B cell (primary cell): ENCODE results near the gene DIPK1B. TPM values are rescaled to one million over a fixed set of nuclear protein-coding genes. Genes with fewer than 3 reads are reported as not detected.

Experiments
- ATAC-seq: fragments of 200-7000 bp; cut with Tn5 transposase; one replicate; pipeline ENCODE4 v1.10.0; 2021; ENCODE audit warnings: low read depth, mild to moderate bottlenecking, moderate number of reproducible peaks, moderate library complexity
- CTCF ChIA-PET: fragments of 350-600 bp; sonication (Branson Sonifier 250); formaldehyde crosslinking; loops from one replicate; lab custom pipeline; 2021; ENCODE audit warnings: antibody characterized with exemption, inconsistent platforms; lab: Charles Lee
- POLR2A ChIA-PET: fragments of 350-600 bp; sonication (Branson Sonifier 250); formaldehyde crosslinking; loops from one replicate; lab custom pipeline; 2021; ENCODE audit warnings: antibody characterized with exemption; lab: Charles Lee
- DNase-seq: peaks from one replicate; pipeline ENCODE4 v3.0.0; 2013
- H2AFZ ChIP-seq: 2 replicates; pipeline ENCODE4 v1.6.1; 2012; ENCODE audit warnings: mild to moderate bottlenecking, low read depth, low read length; ENCODE audit not compliant: insufficient read depth, poor library complexity, severe bottlenecking
- H3K27ac ChIP-seq, 2 donors: 1 replicate in 1 of 2; 2 replicates in 1 of 2; pipeline ENCODE4 v1.5.1; 2012 to 2013; ENCODE audit warnings: low read length in 2 of 2, mild to moderate bottlenecking in 2 of 2, moderate library complexity in 1 of 2
- H3K27me3 ChIP-seq, 4 experiments: fragments of 200-600 bp in 1 of 4; sonication (generic) in 1 of 4; replicated peaks in 1 of 4; 1 replicate in 2 of 4; 2 replicates in 2 of 4; pipeline versions ENCODE4 v1.6.1 to v1.7.0; 2013 to 2016; ENCODE audit warnings: low read length in 3 of 4, mild to moderate bottlenecking in 2 of 4, mixed read lengths in 1 of 4, moderate library complexity in 1 of 4; ENCODE audit not compliant: insufficient read depth in 4 of 4, control insufficient read depth in 3 of 4; ENCODE audit errors: control extremely low read depth in 1 of 4
- H3K36me3 ChIP-seq, 2 experiments: replicated peaks in 1 of 2; 1 replicate in 1 of 2; 2 replicates in 1 of 2; pipeline versions ENCODE4 v1.6.1 to v1.7.1; 2013; ENCODE audit warnings: low read length in 1 of 2; ENCODE audit not compliant: insufficient read depth in 2 of 2, control insufficient read depth in 1 of 2; ENCODE audit errors: control extremely low read depth in 1 of 2, extremely low read depth in 1 of 2
- H3K4me1 ChIP-seq, 2 donors: fragments of 200-600 bp in 1 of 2; sonication (generic) in 1 of 2; 1 replicate in 1 of 2; 2 replicates in 1 of 2; pipeline versions ENCODE4 v1.5.1 to v1.6.1; 2013 to 2017; ENCODE audit warnings: low read length in 2 of 2; ENCODE audit not compliant: control insufficient read depth in 2 of 2, insufficient read depth in 2 of 2
- H3K4me2 ChIP-seq: replicated peaks from 2 replicates; pipeline ENCODE3; 2012; ENCODE audit warnings: mild to moderate bottlenecking, low read depth, low read length; ENCODE audit not compliant: poor library complexity, severe bottlenecking
- H3K4me3 ChIP-seq, 5 experiments: fragments of 200-600 bp in 1 of 5; sonication (generic) in 1 of 5; 1 replicate in 3 of 5; 2 replicates in 2 of 5; pipeline versions ENCODE4 v1.5.1 to v1.7.0; 2011 to 2016; ENCODE audit warnings: low read length in 4 of 5, mild to moderate bottlenecking in 4 of 5, low read depth in 2 of 5, control low read depth in 1 of 5, moderate library complexity in 1 of 5; ENCODE audit not compliant: insufficient read depth in 1 of 5; ENCODE audit errors: control extremely low read depth in 1 of 5, extremely low read depth in 1 of 5
- H3K79me2 ChIP-seq: fragments of 200-600 bp; sonication (generic); one replicate; pipeline ENCODE4 v1.6.0; 2016; ENCODE audit warnings: low read length; ENCODE audit not compliant: control insufficient read depth, insufficient read depth
- H3K9ac ChIP-seq: fragments of 200-600 bp; sonication (generic); 2 replicates; pipeline ENCODE4 v1.6.1; 2017; ENCODE audit warnings: mild to moderate bottlenecking, low read length, moderate library complexity
- H3K9me3 ChIP-seq, 3 donors: one replicate each; pipeline versions ENCODE4 v1.6.1 to v1.7.1; 2013; ENCODE audit warnings: low read length in 2 of 3; ENCODE audit not compliant: control insufficient read depth in 2 of 3, insufficient read depth in 1 of 3; ENCODE audit errors: control extremely low read depth in 1 of 3
- H4K20me1 ChIP-seq: 2 replicates; pipeline ENCODE4 v1.6.0; 2012; ENCODE audit warnings: mild to moderate bottlenecking, low read length; ENCODE audit not compliant: insufficient read depth, control insufficient read depth, poor library complexity, severe bottlenecking
- H3K27ac Mint-ChIP-seq: one replicate; pipeline ENCODE4 v1.8.0; 2021; ENCODE audit warnings: mixed read lengths
- H3K27me3 Mint-ChIP-seq: one replicate; pipeline ENCODE4 v1.8.0; 2021; ENCODE audit warnings: mixed read lengths
- H3K4me1 Mint-ChIP-seq: one replicate; pipeline ENCODE4 v1.8.0; 2021; ENCODE audit warnings: mixed read lengths
- H3K4me3 Mint-ChIP-seq: one replicate; pipeline ENCODE4 v1.8.0; 2021; ENCODE audit warnings: mixed read lengths
- H3K9me3 Mint-ChIP-seq: one replicate; pipeline ENCODE4 v1.8.0; 2022; ENCODE audit warnings: mixed read lengths; ENCODE audit not compliant: insufficient read depth
- CTCF ChIP-seq: fragments of 200-600 bp; IDR thresholded peaks from one replicate; pipeline ENCODE4 v1.8.0; 2022; ENCODE audit warnings: antibody characterized with exemption, mild to moderate bottlenecking
- EZH2 ChIP-seq: IDR thresholded peaks from 2 replicates; pipeline ENCODE4 v1.6.1; 2012; ENCODE audit warnings: borderline replicate concordance, low read depth, mild to moderate bottlenecking, moderate library complexity, low read length; ENCODE audit not compliant: insufficient read depth, poor library complexity, severe bottlenecking
- WGBS: methylation state at CpG from one replicate; pipeline ENCODE4 v1.1.5; 2013; ENCODE audit warnings: missing lambda C conversion rate; ENCODE audit not compliant: insufficient coverage; 5-methylcytosine and 5-hydroxymethylcytosine counted together
- intact Hi-C: fragments of 100-400 bp; cut with micrococcal nuclease; formaldehyde crosslinking; loops from one replicate; pipeline ENCODE4 v1.10.0; 2022
- polyA plus RNA-seq: library from polyadenylated mRNA; depleted of rRNA; stranded (reverse); fragments of >200 nt; gene quantifications from 2 replicates; pipeline ENCODE4 v1.2.3, GENCODE V29; 2012
- total RNA-seq, 2 donors: library from RNA; stranded (reverse); fragments of 120-200 nt in 1 of 2; gene quantifications; 1 replicate in 1 of 2; 2 replicates in 1 of 2; pipeline versions ENCODE4 v1.2.3 to v1.2.4, GENCODE V29; 2013 to 2022

DIPK1B gene
- total and polyA plus RNA-seq, 2 donors (not counting 1 experiment from before 2014, with no cell fraction given): 9.6 TPM

GRCh38 chr9:136665704-136666371, 46.5 kb upstream of the DIPK1B start:
- Histone ChIP-seq H3K9me3 (peaks cover 0 to 16% (median 0%) of the 10 kb centered on the region in 3 donors), H3K4me1 (peaks cover 6 to 16% of the 10 kb centered on the region in 2 donors), H3K79me2 (no peaks in the 10 kb centered on the region), H4K20me1 (no peaks in the 10 kb centered on the region), H3K4me3 (peak overlapping the region in 1 of 5 experiments; percentile 40), H3K36me3 (no peaks in the 10 kb centered on the region), H3K9ac (peak overlapping the region; percentile 23), H3K27me3 (peaks cover 0 to 59% (median 30%) of the 10 kb centered on the region in 4 experiments), H3K27ac (no peak overlapping the region), H3K4me2 (peak overlapping the region; percentile 79), H2AFZ (no peak overlapping the region)
- WGBS: 2% methylated on average over 109 of the region's 109 CpGs
- TF ChIP-seq EZH2 (no peak), CTCF (no peak)
- H3K27me3 Mint-ChIP-seq: peaks cover 15% of the 10 kb centered on the region
- DNase-seq: peak; percentile 46
- H3K27ac Mint-ChIP-seq: no peak overlapping the region
- no peak overlapping the region for H3K4me3 Mint-ChIP-seq
- intact Hi-C loops: loop anchor here (10.0 kb wide), 1 partner anchor 49 kb away; the partner anchor contains the start of gene DIPK1B
- H3K4me1 Mint-ChIP-seq: peaks cover 12% of the 10 kb centered on the region
- ATAC-seq: peak; percentile 44
- ChIA-PET POLR2A (interaction anchor here (0.6 kb wide), 1 partner anchor 114 kb away, joined by 6 read pairs; no protein-coding TSS in a partner anchor), CTCF (interaction anchor here (1.1 kb wide), 1 partner anchor 127 kb away, joined by 3 read pairs; no protein-coding TSS in a partner anchor)
- no peaks in the 10 kb centered on the region for H3K9me3 Mint-ChIP-seq
